Measurements from ENCODE around the gene PAK5.

PAK5 gene

GRCh38 chr20:9523636-9524035 is 315.2 kb downstream of the PAK5 start:
- DNase-seq, result no peak

GRCh38 chr20:9520086-9520485 is 318.8 kb downstream of the PAK5 start:
- no peak for DNase-seq

- no peak for DNase-seq
Measured at GRCh38 chr20:9518576-9519175, 320.2 kb downstream of the PAK5 start.

- DNase-seq, result no peak
Measured at GRCh38 chr20:9517297-9518162, 321.3 kb downstream of the PAK5 start.

- peak in 8 of 58 donors; percentile 0 to 47 (median 20) for DNase-seq
Measured at GRCh38 chr20:9516234-9516871, 322.5 kb downstream of the PAK5 start.

GRCh38 chr20:9515741-9516233 is 323.1 kb downstream of the PAK5 start:
- DNase-seq, result peak in 2 of 58 donors; percentile 8 to 20

GRCh38 chr20:9515214-9515585 is 323.7 kb downstream of the PAK5 start:
- peak in 1 of 58 donors; percentile 10 for DNase-seq

- peak in 32 of 58 donors; percentile 11 to 59 (median 39) for DNase-seq
Measured at GRCh38 chr20:9514461-9515213, 324.2 kb downstream of the PAK5 start, which contains the start of gene LAMP5. Gene LAMP5 (plus strand): TSS chr20:9514590. CDS start chr20:9514853, 263 bp downstream.

GRCh38 chr20:9514072-9514460 is 324.8 kb downstream of the PAK5 start:
- DNase-seq, result no peak

- no peak for DNase-seq
Measured at GRCh38 chr20:9510911-9511310, 328.0 kb downstream of the PAK5 start.

GRCh38 chr20:9509246-9509645 is 329.6 kb downstream of the PAK5 start:
- DNase-seq, result no peak

- no peak for DNase-seq
Measured at GRCh38 chr20:9508696-9509178, 330.1 kb downstream of the PAK5 start.

- no peak for DNase-seq
Measured at GRCh38 chr20:9508240-9508661, 330.6 kb downstream of the PAK5 start.

- DNase-seq, result no peak
Measured at GRCh38 chr20:9507544-9508239, 331.2 kb downstream of the PAK5 start.

GRCh38 chr20:9506964-9507369 is 331.9 kb downstream of the PAK5 start:
- DNase-seq, result peak in 1 of 58 donors; percentile 10

GRCh38 chr20:9506280-9506821 is 332.5 kb downstream of the PAK5 start:
- peak in 1 of 58 donors; percentile 25 for DNase-seq

GRCh38 chr20:9503526-9504245 is 335.2 kb downstream of the PAK5 start:
- DNase-seq, result peak in 3 of 58 donors; percentile 9 to 43 (median 11)

- no peak for DNase-seq
Measured at GRCh38 chr20:9501473-9501872, 337.4 kb downstream of the PAK5 start.

- peak in 4 of 58 donors; percentile 8 to 47 (median 30) for DNase-seq
Measured at GRCh38 chr20:9500121-9500520, 338.8 kb downstream of the PAK5 start.
